A673 (cell line): ENCODE results near the gene ENOX2. TPM values are rescaled to one million over a fixed set of nuclear protein-coding genes. Genes with fewer than 3 reads are reported as not detected.

Source experiments
- BruUV-seq: library from RNA; stranded (reverse); fragments of 400-500 nt; replicated peaks from 2 replicates; lab custom pipeline; 2021; lab: Mats Ljungman, UMichigan
- CTCF ChIA-PET: fragments of 300-600 bp; sonication (Branson Sonifier 250); formaldehyde crosslinking; loops from one replicate; lab custom pipeline; 2022; ENCODE audit warnings: antibody characterized with exemption; lab: Charles Lee
- POLR2A ChIA-PET: fragments of 300-600 bp; sonication (Branson Sonifier 250); formaldehyde crosslinking; loops from one replicate; lab custom pipeline; 2022; ENCODE audit warnings: antibody characterized with exemption; ENCODE audit not compliant: low non-redundant PET; lab: Charles Lee
- DNase-seq: peaks from one replicate; pipeline ENCODE4 v3.0.0-alpha.2; 2015; ENCODE audit warnings: low spot score
- H3K27ac ChIP-seq: fragments of 200-600 bp; sonication (generic); 2 replicates; pipeline ENCODE4 v1.5.1; 2016; ENCODE audit warnings: mixed run types, low read depth, mild to moderate bottlenecking, mixed read lengths, antibody characterized with exemption, low read length; ENCODE audit not compliant: poor library complexity, severe bottlenecking
- H3K27me3 ChIP-seq: fragments of 200-600 bp; sonication (generic); replicated peaks from 2 replicates; pipeline ENCODE4 v1.6.1; 2017; ENCODE audit warnings: mixed run types, low read depth, mild to moderate bottlenecking, mixed read lengths, antibody characterized with exemption, low read length; ENCODE audit not compliant: insufficient read depth, poor library complexity
- H3K36me3 ChIP-seq: fragments of 200-600 bp; sonication (generic); 2 replicates; pipeline ENCODE4 v1.6.1; 2016; ENCODE audit warnings: mixed run types, mild to moderate bottlenecking, mixed read lengths, antibody characterized with exemption, low read length; ENCODE audit not compliant: insufficient read depth, poor library complexity, severe bottlenecking
- H3K4me1 ChIP-seq: fragments of 200-600 bp; sonication (generic); 2 replicates; pipeline ENCODE4 v1.6.1; 2017; ENCODE audit warnings: mixed run types, mild to moderate bottlenecking, mixed read lengths, antibody characterized with exemption, low read length; ENCODE audit not compliant: insufficient read depth, poor library complexity, severe bottlenecking
- H3K4me3 ChIP-seq: fragments of 200-600 bp; sonication (generic); 2 replicates; pipeline ENCODE4 v1.5.1; 2016; ENCODE audit warnings: low read depth, mixed run types, mild to moderate bottlenecking, mixed read lengths, low read length; ENCODE audit not compliant: poor library complexity, severe bottlenecking
- H3K9me3 ChIP-seq: fragments of 200-600 bp; sonication (generic); 2 replicates; pipeline ENCODE4 v1.6.1; 2016; ENCODE audit warnings: mixed run types, low read depth, mild to moderate bottlenecking, mixed read lengths, antibody characterized with exemption, low read length; ENCODE audit not compliant: poor library complexity, severe bottlenecking
- CTCF ChIP-seq: fragments of 300-800, 200-600 bp; sonication (generic); conservative IDR thresholded peaks from 2 replicates; pipeline ENCODE4 v1.5.1; 2017; ENCODE audit warnings: low read depth, mild to moderate bottlenecking, antibody characterized with exemption, low read length, moderate library complexity, mixed read lengths
- EZH2 ChIP-seq: fragments of 200-600 bp; sonication (generic); IDR thresholded peaks from 2 replicates; pipeline ENCODE4 v1.6.1; 2017; ENCODE audit warnings: borderline replicate concordance, low read depth, mild to moderate bottlenecking, mixed read lengths, antibody characterized with exemption, low read length; ENCODE audit not compliant: poor library complexity, severe bottlenecking
- intact Hi-C: fragments of 100-400 bp; cut with micrococcal nuclease; formaldehyde crosslinking; loops from one replicate; pipeline ENCODE4 v1.10.0; 2022; ENCODE audit not compliant: unreplicated experiment
- total RNA-seq: library from RNA; stranded (reverse); gene quantifications from 2 replicates; pipeline ENCODE4 v1.2.3, GENCODE V29; 2021

The ENOX2 gene
- total RNA-seq, 1 experiment from 2014 or later, result 12.9 TPM

DNA sequence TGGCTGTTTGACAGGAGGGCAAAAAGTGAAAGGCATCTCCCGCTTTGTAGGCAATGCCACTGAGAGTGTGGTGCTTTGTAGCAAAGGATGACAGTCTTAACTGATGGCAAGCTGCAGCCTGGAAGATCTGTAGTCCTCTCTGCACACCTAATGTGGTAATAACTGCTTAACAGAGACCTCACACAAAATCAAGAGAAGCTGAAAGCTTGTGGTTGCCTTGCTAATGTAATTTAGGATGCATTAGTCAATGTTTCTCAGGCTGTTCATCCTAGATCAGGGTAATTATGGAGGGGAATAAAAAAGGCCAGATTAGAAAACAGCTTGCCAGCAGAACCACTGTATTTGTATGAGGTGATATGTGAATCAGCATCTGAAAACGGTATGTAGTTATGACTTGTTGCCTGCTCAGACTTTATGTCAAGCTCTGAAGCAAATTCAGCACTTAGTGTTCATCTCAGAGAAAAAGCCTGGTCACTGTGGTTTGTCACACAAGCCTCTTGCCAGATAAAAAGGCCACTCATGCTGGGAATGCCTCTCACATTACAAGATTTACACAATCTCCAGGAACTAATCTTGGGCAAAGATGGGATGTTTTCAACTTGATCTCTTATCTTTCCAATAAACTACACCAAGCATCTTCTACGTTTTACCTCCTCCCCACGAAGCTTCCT lies 130.8 kb downstream of the ENOX2 start:
- DNase-seq, result peak; percentile 11
- peaks cover 36% of the 10 kb centered on the region for H3K4me1 ChIP-seq
- H3K9me3 ChIP-seq, result no peaks in the 10 kb centered on the region
- intact Hi-C loops, result no loop called here
- no peak overlapping the region for H3K27ac ChIP-seq
- H3K36me3 ChIP-seq, result no peaks in the 10 kb centered on the region
- ChIA-PET CTCF (no interaction called here), POLR2A (no interaction called here)
- BruUV-seq, result no TSS peak
- no peak for TF ChIP-seq CTCF
- no peak for TF ChIP-seq EZH2
- no peak overlapping the region for H3K4me3 ChIP-seq
- no peaks in the 10 kb centered on the region for H3K27me3 ChIP-seq

GRCh38 chrX:130771648-130772047 lies 131.4 kb downstream of the ENOX2 start:
- Histone ChIP-seq H3K36me3 (no peaks in the 10 kb centered on the region), H3K4me1 (peaks cover 36% of the 10 kb centered on the region)
- no TSS peak for BruUV-seq

GRCh38 chrX:130771230-130771629 lies 131.8 kb downstream of the ENOX2 start:
- H3K27ac ChIP-seq, result peak overlapping the region; percentile 39
- H3K36me3 ChIP-seq, result no peaks in the 10 kb centered on the region
- ChIA-PET POLR2A (no interaction called here), CTCF (no interaction called here)
- intact Hi-C loops, result no loop called here
- no peak for DNase-seq
- H3K4me1 ChIP-seq, result peaks cover 36% of the 10 kb centered on the region
- BruUV-seq, result no TSS peak
- no peak for TF ChIP-seq CTCF
- no peak for TF ChIP-seq EZH2
- H3K4me3 ChIP-seq, result no peak overlapping the region
- H3K27me3 ChIP-seq, result no peaks in the 10 kb centered on the region
- no peaks in the 10 kb centered on the region for H3K9me3 ChIP-seq

More at GRCh38 chrX:130771648-130772047, 131.4 kb downstream of the ENOX2 start:
- no peaks in the 10 kb centered on the region for H3K27me3 ChIP-seq
- DNase-seq, result no peak
- no peak overlapping the region for H3K4me3 ChIP-seq
- TF ChIP-seq EZH2, result no peak
- TF ChIP-seq CTCF, result no peak
- POLR2A ChIA-PET, result no interaction called here
- intact Hi-C loops, result no loop called here
- peak overlapping the region; percentile 7 for H3K27ac ChIP-seq
- H3K9me3 ChIP-seq, result no peaks in the 10 kb centered on the region
- CTCF ChIA-PET, result no interaction called here
